Prostate gland (tissue), 2 donors: ENCODE data around the gene ADGRG6. TPM values are rescaled to one million over a fixed set of nuclear protein-coding genes. Genes with fewer than 3 reads are reported as not detected.

Experiments
- DNase-seq: peaks from one replicate; pipeline ENCODE4 v3.0.0-alpha.2; 2019; ENCODE audit warnings: low spot score
- H3K27ac ChIP-seq, 2 donors: fragments of 200-600 bp; sonication (generic); 2 replicates each; pipeline ENCODE4 v1.5.1; 2017 to 2019
- H3K27me3 ChIP-seq: fragments of 200-600 bp; sonication (generic); replicated peaks from 2 replicates; pipeline ENCODE4 v1.5.1; 2019; ENCODE audit not compliant: insufficient read depth
- H3K36me3 ChIP-seq, 2 donors: fragments of 200-600 bp; sonication (generic); 1 replicate in 1 of 2; 2 replicates in 1 of 2; pipeline versions ENCODE4 v1.5.1 to v1.8.1; 2017 to 2019
- H3K4me1 ChIP-seq: fragments of 200-600 bp; sonication (generic); replicated peaks from 2 replicates; pipeline ENCODE4 v1.5.1; 2019
- H3K4me3 ChIP-seq, 2 donors: fragments of 200-600 bp; sonication (generic); 2 replicates each; pipeline ENCODE4 v1.5.1; 2017 to 2019
- H3K9me3 ChIP-seq: fragments of 200-600 bp; sonication (generic); 2 replicates; pipeline ENCODE4 v1.5.1; 2017
- POLR2A ChIP-seq: fragments of 450-650 bp; IDR thresholded peaks from one replicate; pipeline ENCODE4 v1.6.1; 2016; ENCODE audit warnings: antibody characterized with exemption, mild to moderate bottlenecking
- POLR2AphosphoS5 ChIP-seq: sonication (generic); formaldehyde crosslinking; IDR thresholded peaks from one replicate; pipeline ENCODE4 v1.6.1; 2017; ENCODE audit warnings: antibody characterized with exemption
- WGBS: methylation state at CpG from one replicate; pipeline ENCODE4 v1.1.5; 2018; 5-methylcytosine and 5-hydroxymethylcytosine counted together
- intact Hi-C: fragments of 100-400 bp; cut with DNase I; formaldehyde crosslinking; loops from one replicate; pipeline ENCODE4 v1.14.2; 2022
- total RNA-seq, 2 donors: library from RNA; depleted of rRNA; stranded (reverse); fragments of >200 nt; gene quantifications; one replicate each; pipeline ENCODE4 v1.1.0, GENCODE V29; 2016
- TF ChIP-seq, protein P1 (sequence below), 4 experiments: fragments of 200-600 bp in 2 of 4; fragments of 450-650 bp in 2 of 4; sonication (generic) in 2 of 4; IDR thresholded peaks; 1 replicate in 3 of 4; 2 replicates in 1 of 4; pipeline ENCODE4 v1.5.1; 2016 to 2019; ENCODE audit warnings: antibody characterized with exemption in 4 of 4, mild to moderate bottlenecking in 2 of 4, moderate library complexity in 2 of 4

ADGRG6 gene
- total RNA-seq, 2 donors from 2014 or later: 13.5 to 18.0 TPM

DNA sequence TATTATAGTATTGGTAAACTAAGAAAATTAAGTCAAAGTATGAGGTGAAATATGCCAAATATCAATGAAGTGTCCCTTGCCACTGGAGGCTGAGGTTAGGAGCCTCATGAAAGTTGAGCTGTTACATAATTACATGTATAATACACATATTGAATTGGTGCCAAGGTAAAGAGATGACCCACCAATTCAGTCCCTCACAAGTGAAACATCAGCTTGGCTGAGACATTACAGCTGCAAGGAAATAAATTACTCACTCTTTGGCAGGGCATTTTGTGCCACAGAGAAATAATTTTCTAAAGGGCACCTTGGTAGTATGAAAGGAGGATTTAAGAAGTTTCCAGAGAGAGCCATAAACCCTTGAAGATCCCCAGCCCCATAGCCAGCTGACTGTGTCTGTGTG, 127.4 kb downstream of the ADGRG6 start:
- Histone ChIP-seq H3K4me1 (no peaks in the 10 kb centered on the region), H3K27ac (no peak overlapping the region), H3K4me3 (no peak overlapping the region), H3K27me3 (no peaks in the 10 kb centered on the region), H3K36me3 (no peaks in the 10 kb centered on the region), H3K9me3 (no peaks in the 10 kb centered on the region)
- DNase-seq: no peak
- TF ChIP-seq POLR2A (no peak), POLR2AphosphoS5 (no peak)
- TF ChIP-seq, protein P1, sequence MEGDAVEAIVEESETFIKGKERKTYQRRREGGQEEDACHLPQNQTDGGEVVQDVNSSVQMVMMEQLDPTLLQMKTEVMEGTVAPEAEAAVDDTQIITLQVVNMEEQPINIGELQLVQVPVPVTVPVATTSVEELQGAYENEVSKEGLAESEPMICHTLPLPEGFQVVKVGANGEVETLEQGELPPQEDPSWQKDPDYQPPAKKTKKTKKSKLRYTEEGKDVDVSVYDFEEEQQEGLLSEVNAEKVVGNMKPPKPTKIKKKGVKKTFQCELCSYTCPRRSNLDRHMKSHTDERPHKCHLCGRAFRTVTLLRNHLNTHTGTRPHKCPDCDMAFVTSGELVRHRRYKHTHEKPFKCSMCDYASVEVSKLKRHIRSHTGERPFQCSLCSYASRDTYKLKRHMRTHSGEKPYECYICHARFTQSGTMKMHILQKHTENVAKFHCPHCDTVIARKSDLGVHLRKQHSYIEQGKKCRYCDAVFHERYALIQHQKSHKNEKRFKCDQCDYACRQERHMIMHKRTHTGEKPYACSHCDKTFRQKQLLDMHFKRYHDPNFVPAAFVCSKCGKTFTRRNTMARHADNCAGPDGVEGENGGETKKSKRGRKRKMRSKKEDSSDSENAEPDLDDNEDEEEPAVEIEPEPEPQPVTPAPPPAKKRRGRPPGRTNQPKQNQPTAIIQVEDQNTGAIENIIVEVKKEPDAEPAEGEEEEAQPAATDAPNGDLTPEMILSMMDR (IDR thresholded peaks at IDR 0.05): no peak
- intact Hi-C loops: no loop called here

DNA sequence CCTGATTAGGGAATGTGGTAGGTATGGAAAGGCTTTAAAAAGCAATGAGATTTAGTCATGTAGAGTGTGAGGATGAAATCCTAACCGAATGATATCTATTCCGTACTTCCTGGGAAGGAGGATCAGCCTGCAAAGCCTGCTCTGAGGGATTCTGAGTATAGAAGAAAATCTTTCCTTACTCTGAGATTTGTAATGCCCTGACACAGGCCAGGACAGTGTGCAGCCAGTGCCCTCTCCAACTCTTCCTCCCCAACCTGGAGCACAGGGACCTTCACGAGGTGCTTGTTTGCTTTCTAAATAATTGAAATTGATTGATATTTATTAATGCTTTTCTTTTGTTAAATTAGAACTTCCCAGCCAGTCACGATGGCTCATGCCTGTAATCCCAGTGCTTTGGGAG, 131.6 kb downstream of the ADGRG6 start:
- TF ChIP-seq POLR2A (no peak), POLR2AphosphoS5 (no peak)
- TF ChIP-seq, protein P1 (IDR thresholded peaks at IDR 0.05): no peak
- H3K9me3 ChIP-seq: no peaks in the 10 kb centered on the region
- WGBS: 84% methylated on average over 4 of the region's 4 CpGs
- intact Hi-C loops: no loop called here
- no peaks in the 10 kb centered on the region for H3K36me3 ChIP-seq
- H3K4me1 ChIP-seq: no peaks in the 10 kb centered on the region
- no peaks in the 10 kb centered on the region for H3K27me3 ChIP-seq
- DNase-seq: no peak
- H3K4me3 ChIP-seq: no peak overlapping the region
- no peak overlapping the region for H3K27ac ChIP-seq

DNA sequence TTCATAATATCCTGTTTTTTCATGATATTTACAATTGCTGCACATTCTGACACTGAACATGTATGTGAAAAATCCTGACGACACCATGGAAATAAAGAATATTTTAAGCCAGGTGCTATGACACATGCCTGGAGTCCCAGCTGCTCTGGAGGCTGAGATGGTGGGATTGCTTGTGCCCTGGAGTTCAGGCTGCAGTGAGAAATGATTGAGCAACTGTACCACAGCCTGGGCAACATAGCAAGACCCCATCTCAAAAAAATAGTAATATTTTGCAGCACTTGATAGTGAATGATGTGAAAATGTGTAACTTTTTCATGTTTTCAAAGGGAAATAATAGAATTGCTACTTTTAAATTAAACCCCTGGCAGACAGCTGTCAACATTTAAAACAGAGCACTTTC, 137.1 kb downstream of the ADGRG6 start:
- no peaks in the 10 kb centered on the region for H3K4me1 ChIP-seq
- intact Hi-C loops: no loop called here
- no peaks in the 10 kb centered on the region for H3K36me3 ChIP-seq
- TF ChIP-seq POLR2A: no peak
- no peak for TF ChIP-seq POLR2AphosphoS5
- TF ChIP-seq, protein P1 (IDR thresholded peaks at IDR 0.05): no peak
- H3K9me3 ChIP-seq: no peaks in the 10 kb centered on the region
- 91% methylated on average over 1 of the region's 1 CpG for WGBS
- H3K27me3 ChIP-seq: no peaks in the 10 kb centered on the region
- H3K4me3 ChIP-seq: no peak overlapping the region
- no peak for DNase-seq
- no peak overlapping the region for H3K27ac ChIP-seq

DNA sequence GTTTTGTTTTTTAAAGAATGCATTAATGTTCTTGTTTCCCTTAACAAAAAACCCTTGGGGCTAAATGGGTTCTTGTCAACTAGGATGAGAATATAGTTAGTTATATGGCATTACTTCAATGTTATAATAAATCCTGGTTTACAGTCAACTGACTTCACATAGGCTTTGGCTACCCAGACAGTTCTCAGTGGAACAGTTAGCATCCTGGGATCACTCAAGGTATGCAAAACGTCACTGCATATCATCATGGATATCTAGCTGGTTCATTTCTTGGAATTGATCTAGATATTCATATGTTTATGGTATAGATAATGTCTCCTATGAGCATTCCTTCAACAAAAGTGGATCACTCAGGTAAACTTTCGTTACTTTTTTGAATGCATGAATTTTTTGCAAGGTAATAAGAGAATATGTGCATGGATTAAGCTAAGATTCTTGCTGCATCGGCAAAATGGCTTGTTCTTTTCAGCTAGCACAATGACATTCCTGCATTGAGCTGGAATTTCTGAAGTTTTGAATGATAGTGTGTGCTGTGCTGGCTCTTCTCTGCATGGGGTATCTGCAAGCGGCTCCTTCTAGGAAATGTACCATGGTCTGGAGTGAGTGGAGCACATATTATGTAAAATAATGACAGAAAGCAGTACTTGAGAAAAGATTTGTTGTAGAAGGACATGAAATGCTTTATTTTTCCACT, 138.9 kb downstream of the ADGRG6 start:
- TF ChIP-seq, protein P1 (IDR thresholded peaks at IDR 0.05): no peak
- no peak for DNase-seq
- no peak overlapping the region for H3K4me3 ChIP-seq
- H3K36me3 ChIP-seq: no peaks in the 10 kb centered on the region
- no peak overlapping the region for H3K27ac ChIP-seq
- no peaks in the 10 kb centered on the region for H3K27me3 ChIP-seq
- H3K4me1 ChIP-seq: no peaks in the 10 kb centered on the region
- 80% methylated on average over 4 of the region's 4 CpGs for WGBS
- intact Hi-C loops: no loop called here
- H3K9me3 ChIP-seq: no peaks in the 10 kb centered on the region

DNA sequence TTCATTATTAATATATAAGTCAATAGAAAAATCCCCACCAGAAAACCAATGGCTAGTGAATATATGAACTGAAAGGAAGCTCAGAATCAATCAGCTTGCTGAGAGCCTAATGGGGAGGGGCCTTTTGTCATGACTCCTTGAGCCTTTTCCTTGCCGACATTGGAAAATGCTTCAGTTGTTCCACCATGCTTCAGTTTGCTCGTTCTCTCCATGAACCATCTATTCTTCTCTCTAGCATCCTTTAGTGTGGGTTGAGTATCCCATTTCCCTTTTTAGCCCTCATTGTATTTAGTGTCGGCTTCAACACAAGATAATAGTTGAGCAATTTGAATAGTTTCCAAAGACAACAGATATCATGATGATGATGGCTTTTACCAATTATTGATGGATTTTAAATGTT, 139.9 kb downstream of the ADGRG6 start:
- WGBS: 92% methylated on average over 3 of the region's 3 CpGs
- no peaks in the 10 kb centered on the region for H3K27me3 ChIP-seq
- TF ChIP-seq, protein P1 (IDR thresholded peaks at IDR 0.05): no peak
- TF ChIP-seq POLR2A: no peak
- TF ChIP-seq POLR2AphosphoS5: no peak
- no peak overlapping the region for H3K27ac ChIP-seq
- no peaks in the 10 kb centered on the region for H3K9me3 ChIP-seq
- no peaks in the 10 kb centered on the region for H3K4me1 ChIP-seq
- no peak overlapping the region for H3K4me3 ChIP-seq
- no peak for DNase-seq
- intact Hi-C loops: no loop called here
- H3K36me3 ChIP-seq: no peaks in the 10 kb centered on the region
